Ramos (cell line): ENCODE results near the gene TSHZ2.
"Not testable (repeated sequence)": the region's sequence is repeated elsewhere in the genome, so short reads cannot be mapped to it uniquely, and the experiment has no call there.

Experiments used
- in situ Hi-C: fragments of 300-500 bp; cut with MboI; formaldehyde crosslinking; loops from one replicate; pipeline ENCODE4 v1.14.3; 2022; ENCODE audit warnings: low sequenced_read_pairs; ENCODE audit not compliant: unreplicated experiment

TSHZ2 gene

GRCh38 chr20:53535878-53536277 is 563.7 kb downstream of the TSHZ2 start:
- in situ Hi-C loops: no loop called here

DNA sequence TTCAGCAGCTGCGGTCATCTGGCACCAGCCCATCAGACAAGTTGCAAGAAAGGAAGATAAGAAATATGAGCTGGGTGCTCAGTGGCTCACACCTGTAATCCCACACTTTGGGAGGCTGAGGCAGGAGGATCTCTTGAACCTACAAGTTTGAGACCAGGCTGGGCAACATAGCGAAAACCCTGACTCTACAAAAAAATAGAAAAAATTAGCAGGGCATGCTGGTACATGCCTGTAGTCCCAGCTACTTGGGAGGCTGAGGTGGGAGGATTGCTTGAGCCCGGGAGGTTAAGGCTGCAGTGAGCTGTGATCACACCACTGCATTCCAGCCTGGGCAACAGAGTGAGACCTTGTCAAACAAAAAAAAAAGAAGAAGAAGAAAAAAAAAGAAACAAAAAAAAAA is 564.2 kb downstream of the TSHZ2 start:
- in situ Hi-C loops: not testable (repeated sequence)

DNA sequence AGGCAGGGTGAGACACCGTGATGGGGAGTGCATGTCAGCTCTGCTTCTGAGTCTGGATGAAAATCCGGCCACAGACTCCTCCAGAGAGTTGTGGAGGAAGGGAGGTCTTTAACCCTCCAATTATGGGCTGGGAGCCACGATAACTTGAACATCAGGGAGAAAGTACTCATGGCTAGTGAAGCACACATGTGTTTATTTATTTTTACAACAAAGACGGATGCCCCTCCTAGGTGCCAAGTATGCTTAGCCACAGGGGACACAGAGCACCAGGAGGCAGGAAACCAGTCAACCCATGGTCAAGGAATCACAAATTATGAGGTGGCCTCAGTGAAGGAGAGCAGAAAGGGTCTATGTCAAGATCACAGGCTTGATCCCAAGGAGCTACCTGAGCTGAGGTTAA is 567.4 kb downstream of the TSHZ2 start:
- in situ Hi-C loops: no loop called here
